Sigmoid colon (tissue), 4 donors: ENCODE data around the gene DAGLA.

Experiments
- CTCF ChIP-seq, 4 experiments: fragments of 450-650 bp in 3 of 4; fragments of 200-600 bp in 1 of 4; IDR thresholded peaks; one replicate each; pipeline ENCODE4 v1.5.1; 2016 to 2019; ENCODE audit warnings: antibody characterized with exemption in 4 of 4, mild to moderate bottlenecking in 3 of 4, moderate library complexity in 2 of 4
- POLR2AphosphoS5 ChIP-seq, 4 donors: sonication (generic); formaldehyde crosslinking; IDR thresholded peaks; one replicate each; pipeline ENCODE4 v1.6.1; 2017; ENCODE audit warnings: antibody characterized with exemption in 4 of 4

- TF ChIP-seq CTCF (IDR thresholded peaks at IDR 0.05): no peak
- TF ChIP-seq POLR2AphosphoS5 (IDR thresholded peaks at IDR 0.05): no peak
Measured at GRCh38 chr11:61670626-61671025, 9.6 kb upstream of the DAGLA start.
